IPS DF 6.9 (cell line): ENCODE results near the gene PLA2G4B.

ENCODE experiments used
- DNase-seq: peaks from one replicate; pipeline ENCODE4 v3.0.0-alpha.2; 2013; ENCODE audit warnings: low read depth, low spot score
- H3K27ac ChIP-seq: one replicate; pipeline ENCODE4 v1.5.1; 2013; ENCODE audit warnings: low read length, control low read depth
- H3K27me3 ChIP-seq: 2 replicates; pipeline ENCODE4 v1.6.1; 2013; ENCODE audit warnings: mild to moderate bottlenecking, low read length; ENCODE audit not compliant: control insufficient read depth, insufficient read depth
- H3K36me3 ChIP-seq: 2 replicates; pipeline ENCODE4 v1.6.1; 2013; ENCODE audit warnings: low read length; ENCODE audit not compliant: control insufficient read depth, insufficient read depth
- H3K4me1 ChIP-seq: 2 replicates; pipeline ENCODE4 v1.6.1; 2013; ENCODE audit warnings: low read length; ENCODE audit not compliant: control insufficient read depth, insufficient read depth
- H3K4me3 ChIP-seq: 2 replicates; pipeline ENCODE4 v1.5.1; 2013; ENCODE audit warnings: mild to moderate bottlenecking, low read length
- H3K9me3 ChIP-seq: 2 replicates; pipeline ENCODE4 v1.6.1; 2013; ENCODE audit warnings: low read length, inconsistent platforms; ENCODE audit not compliant: control insufficient read depth, insufficient read depth
- WGBS: extraction: QIAGEN DNeasy Blood & Tissue Kit; methylation state at CpG from one replicate; pipeline ENCODE4 v1.1.7; 2013; ENCODE audit warnings: mixed read lengths, missing lambda C conversion rate; ENCODE audit not compliant: insufficient read length, insufficient coverage; 5-methylcytosine and 5-hydroxymethylcytosine counted together

Gene PLA2G4B

DNA sequence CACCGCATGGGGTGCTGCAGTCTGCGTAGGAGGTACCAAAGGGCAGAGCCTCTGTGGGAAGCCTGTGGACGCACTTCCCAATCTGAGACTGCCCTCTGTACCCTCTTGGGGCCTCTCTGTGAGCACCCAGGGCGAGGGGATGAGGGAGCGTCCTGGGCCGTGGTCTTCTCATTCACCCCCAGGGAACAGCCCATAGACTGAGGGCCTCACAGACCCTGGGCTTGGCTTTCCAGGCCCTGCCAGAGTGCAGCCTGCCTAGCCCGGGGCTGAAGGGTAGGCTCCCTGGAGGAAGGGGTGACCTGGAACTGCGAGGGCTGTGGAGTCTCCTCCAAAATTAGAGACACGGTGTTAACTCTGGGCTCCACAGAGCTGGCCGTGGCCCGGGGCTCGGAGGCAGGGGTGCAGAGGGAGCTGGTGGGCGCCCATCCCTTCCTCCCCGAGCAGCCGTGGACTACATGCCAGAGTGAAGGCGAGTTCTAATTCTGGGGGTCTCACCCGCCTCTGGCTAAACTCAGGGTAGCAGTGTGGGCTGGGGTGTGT is 55.7 kb downstream of the PLA2G4B start:
- no peak overlapping the region for H3K4me3 ChIP-seq
- DNase-seq = no peak
- H3K36me3 ChIP-seq = no peaks in the 10 kb centered on the region
- no peaks in the 10 kb centered on the region for H3K27me3 ChIP-seq
- 0 out of 2 replicates have a peak, but pooled peaks cover 2% of the 10 kb centered on the region for H3K4me1 ChIP-seq
- H3K9me3 ChIP-seq = no peaks in the 10 kb centered on the region
- H3K27ac ChIP-seq = no peak overlapping the region
- WGBS = no CpG with 5 or more reads among the region's 17 CpGs

GRCh38 chr15:41894791-41895463 is 56.3 kb downstream of the PLA2G4B start:
- no peak overlapping the region for H3K27ac ChIP-seq
- no peak for DNase-seq
- H3K9me3 ChIP-seq = no peaks in the 10 kb centered on the region
- peaks cover 2% of the 10 kb centered on the region; the same call in 1 of the 2 replicates for H3K4me1 ChIP-seq
- H3K4me3 ChIP-seq = no peak overlapping the region
- WGBS = no CpG with 5 or more reads among the region's 24 CpGs
- no peaks in the 10 kb centered on the region for H3K27me3 ChIP-seq
- no peaks in the 10 kb centered on the region for H3K36me3 ChIP-seq

DNA sequence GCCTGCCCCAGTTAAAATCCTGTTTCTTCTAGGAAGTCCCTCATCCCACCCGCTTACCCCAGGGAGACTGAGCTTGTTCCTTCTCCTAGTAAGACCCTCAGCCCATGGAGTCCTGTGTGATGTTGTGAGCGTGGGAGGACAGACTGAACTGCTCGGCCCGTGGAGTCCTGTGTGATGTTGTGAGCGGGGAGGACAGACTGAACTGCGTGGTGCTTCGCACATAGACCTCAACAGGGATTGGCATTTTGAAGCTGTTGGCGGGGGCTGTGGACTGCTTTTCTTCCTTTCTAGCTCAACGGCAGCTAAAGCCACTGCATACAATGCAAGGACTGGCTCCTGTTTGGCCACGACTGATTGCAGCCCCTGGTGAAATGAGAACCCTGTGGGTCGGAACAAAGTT is 56.8 kb downstream of the PLA2G4B start:
- no CpG with 5 or more reads among the region's 11 CpGs for WGBS
- H3K4me1 ChIP-seq = peaks cover 2% of the 10 kb centered on the region; the same call in 1 of the 2 replicates

GRCh38 chr15:41895957-41896356 is 57.3 kb downstream of the PLA2G4B start:
- Histone ChIP-seq H3K27me3 (no peaks in the 10 kb centered on the region), H3K4me1 (peaks cover 2% of the 10 kb centered on the region; the same call in 1 of the 2 replicates), H3K9me3 (no peaks in the 10 kb centered on the region), H3K36me3 (peaks cover 6% of the 10 kb centered on the region), H3K27ac (no peak overlapping the region), H3K4me3 (no peak overlapping the region)
- no CpG with 5 or more reads among the region's 1 CpG for WGBS
- no peak for DNase-seq

More for the DNA sequence above, 56.8 kb downstream of the PLA2G4B start:
- H3K27me3 ChIP-seq = no peaks in the 10 kb centered on the region
- H3K9me3 ChIP-seq = no peaks in the 10 kb centered on the region
- H3K4me3 ChIP-seq = no peak overlapping the region
- no peak for DNase-seq
- H3K27ac ChIP-seq = no peak overlapping the region
- H3K36me3 ChIP-seq = peaks cover 2% of the 10 kb centered on the region; the same call in 1 of the 2 replicates

DNA sequence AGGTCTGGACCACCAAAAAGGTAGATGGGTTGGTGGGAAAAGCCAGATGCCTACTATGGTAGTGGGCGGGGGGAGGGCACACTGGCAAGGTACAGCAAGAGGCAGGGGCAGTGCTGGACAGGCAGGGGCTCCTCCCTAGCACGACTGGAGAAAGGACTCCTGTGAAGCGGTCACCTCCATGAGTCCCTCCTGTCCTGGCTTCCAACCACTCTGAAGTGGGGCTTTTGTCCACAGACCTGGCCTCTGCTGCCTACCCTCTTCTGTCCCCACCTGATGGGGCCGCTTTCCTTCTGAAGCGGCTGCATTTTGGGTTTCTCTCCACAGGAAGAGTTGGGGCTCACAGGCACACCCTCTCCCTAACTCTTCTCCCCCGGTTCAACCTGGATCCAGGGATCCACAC is 57.9 kb downstream of the PLA2G4B start:
- no peak overlapping the region for H3K27ac ChIP-seq
- no peaks in the 10 kb centered on the region for H3K9me3 ChIP-seq
- H3K27me3 ChIP-seq = no peaks in the 10 kb centered on the region
- no peak overlapping the region for H3K4me3 ChIP-seq
- H3K4me1 ChIP-seq = peaks cover 2% of the 10 kb centered on the region; the same call in 1 of the 2 replicates
- WGBS = no CpG with 5 or more reads among the region's 6 CpGs
- no peak for DNase-seq
- peaks cover 7% of the 10 kb centered on the region for H3K36me3 ChIP-seq

DNA sequence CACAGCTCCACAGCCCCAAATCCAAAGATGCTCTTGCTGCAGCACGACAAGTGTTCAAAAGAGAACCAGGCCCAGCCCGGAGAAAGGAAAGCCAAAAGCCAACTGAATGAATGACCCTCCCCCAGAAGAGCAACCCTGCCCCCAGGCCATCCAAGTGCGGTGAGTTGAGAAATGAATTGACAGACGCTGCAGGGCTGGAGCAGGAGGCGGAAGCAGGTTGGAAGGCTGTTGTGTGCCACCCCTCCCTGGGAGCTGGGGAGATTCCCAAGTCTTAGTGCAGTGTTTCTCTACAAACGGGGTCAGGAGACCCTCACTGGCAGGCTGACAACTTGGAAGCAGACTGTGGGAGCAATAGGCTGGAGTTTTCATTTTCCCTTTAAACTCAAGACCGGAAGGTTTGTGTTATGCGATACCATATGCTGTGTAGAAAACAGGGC is 58.7 kb downstream of the PLA2G4B start:
- Histone ChIP-seq H3K4me3 (no peak overlapping the region), H3K27me3 (no peaks in the 10 kb centered on the region), H3K4me1 (peaks cover 2% of the 10 kb centered on the region; the same call in 1 of the 2 replicates), H3K9me3 (no peaks in the 10 kb centered on the region), H3K36me3 (peaks cover 7% of the 10 kb centered on the region), H3K27ac (no peak overlapping the region)
- WGBS = no CpG with 5 or more reads among the region's 8 CpGs
- no peak for DNase-seq
